ENCODE data around the gene ELK4.

DNA sequence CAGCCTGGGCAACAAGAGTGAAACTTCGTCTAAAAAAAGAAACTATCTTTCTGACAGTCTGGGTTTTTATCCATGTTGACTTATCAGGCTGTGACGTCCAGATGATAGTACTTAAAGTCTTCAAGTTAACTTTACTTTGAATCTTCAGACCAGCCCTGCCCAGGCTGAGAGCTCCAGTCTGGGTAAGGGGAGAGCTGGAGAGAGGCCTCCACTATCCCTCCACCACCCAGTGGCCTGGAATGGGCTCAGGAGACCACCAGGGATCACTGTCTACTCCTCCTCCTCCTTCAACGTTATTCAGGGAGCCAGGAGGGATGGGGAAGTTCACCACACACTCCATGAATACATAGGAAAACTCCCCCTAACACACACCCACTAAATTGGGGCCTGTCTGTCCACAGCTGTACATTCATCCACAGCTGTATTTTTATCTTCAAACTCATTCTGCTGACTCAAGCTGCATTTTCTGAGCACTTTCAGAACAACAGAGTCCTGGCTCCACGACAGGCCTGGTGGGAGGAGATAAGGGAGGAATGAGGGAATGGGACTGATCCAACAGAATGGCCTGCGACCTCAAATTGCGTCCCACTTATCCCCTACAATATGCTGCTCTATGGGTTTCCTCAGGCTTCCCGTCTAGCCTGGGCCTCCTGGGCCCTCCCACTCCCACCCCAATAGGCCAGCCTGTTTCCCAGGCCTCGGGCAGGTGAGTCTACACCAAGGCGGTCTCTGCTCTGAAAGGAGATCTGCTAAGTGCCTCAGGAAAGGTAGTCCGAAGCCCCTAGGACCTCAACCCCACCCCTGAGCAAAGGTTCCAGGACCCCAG is 46.7 kb upstream of the ELK4 start:
- TF ChIP-seq FOXP2 (optimal IDR thresholded peaks at IDR 0.05; ENCODE audit: borderline replicate concordance, extremely low read depth, extremely low read length, insufficient read depth): no peak
- TF ChIP-seq POLR2AphosphoS5 (IDR thresholded peaks at IDR 0.05; ENCODE audit: low read depth, low read length): no peak
- TF ChIP-seq SIN3A (IDR thresholded peaks at IDR 0.05; ENCODE audit: borderline replicate concordance, insufficient read depth, low read length): no peak
- no peak for TF ChIP-seq TAF1 (IDR thresholded peaks at IDR 0.05; ENCODE audit: borderline replicate concordance, insufficient read depth, low read length)
